Measurements from ENCODE around the gene ELMO3. TPM values are rescaled to one million over a fixed set of nuclear protein-coding genes. Genes with fewer than 3 reads are reported as not detected.

Gene ELMO3
- total and polyA plus RNA-seq, 2 of the 13 experiments (the other 11 are each of a cell fraction or from before 2014, with no cell fraction given): 2.6 to 4.0 TPM

- TF ChIP-seq GRHL1 (CRISPR knock-in tag; conservative IDR thresholded peaks at IDR 0.05) (no peak), USF2 (IDR thresholded peaks at IDR 0.05; ENCODE audit: low read depth, low read length) (no peak), USF2 (CRISPR knock-in tag; IDR thresholded peaks at IDR 0.05; ENCODE audit: borderline replicate concordance) (no peak), ZNF44 (CRISPR knock-in tag; IDR thresholded peaks at IDR 0.05) (no peak), ZNF660 (CRISPR knock-in tag; IDR thresholded peaks at IDR 0.05; ENCODE audit: borderline replicate concordance, low read depth) (no peak)
Observed at GRCh38 chr16:67228905-67229304, 30.0 kb downstream of the ELMO3 start (continued).

GRCh38 chr16:67229906-67230808, 31.2 kb downstream of the ELMO3 start:
- Histone ChIP-seq H2AFZ (ENCODE audit: low read length) (no peak overlapping the region), H4K20me1 (ENCODE audit: insufficient read depth, low read length) (no peaks in the 10 kb centered on the region; the same call in 1 of the 2 replicates), H3K4me2 (ENCODE audit: low read depth, low read length) (no peak overlapping the region), H3K9ac (ENCODE audit: insufficient read depth, low read depth, low read length) (no peak overlapping the region), H3K36me3 (replicated peaks in 1 of 2; ENCODE audit: control insufficient read depth in 1 of 2, insufficient read depth in 2 of 2, low read length in 2 of 2) (peaks cover 36 to 44% of the 10 kb centered on the region in 2 experiments), H3K27me3 (ENCODE audit: control insufficient read depth in 1 of 2, insufficient read depth in 2 of 2, low read length in 2 of 2) (peaks cover 0 to 4% of the 10 kb centered on the region in 2 experiments; a peak in 1 of 5 replicates), H3K9me3 (ENCODE audit: low read length) (no peaks in the 10 kb centered on the region), H3K27ac (ENCODE audit: extremely low read length, insufficient read depth, low read length) (no peak overlapping the region), H3K4me1 (ENCODE audit: insufficient read depth, low read length) (peaks cover 22% of the 10 kb centered on the region), H3K79me2 (ENCODE audit: insufficient read depth, low read length) (peaks cover 17% of the 10 kb centered on the region), H3K4me3 (replicated peaks in 1 of 3; ENCODE audit: insufficient read depth in 1 of 3, low read depth in 2 of 3, low read length in 3 of 3) (no peak overlapping the region)
- ChIA-PET POLR2A (interaction anchor here (4.9 kb wide), 1 partner anchor 17 kb away, joined by 24 read pairs; the partner anchor contains the start of genes FHOD1 and SLC9A5), CTCF (ENCODE audit: low intra/inter-chr PET ratio, low total read pairs) (no interaction called here)
- BruUV-seq (replicated peaks): no TSS peak
- ATAC-seq: no peak
- no peak for FAIRE-seq
- DNase-seq (ENCODE audit: low spot score): no peak
- intact Hi-C loops (cut with micrococcal nuclease; ENCODE audit: unreplicated experiment): loop anchor here (5.0 kb wide), 1 partner anchor 43 kb away; no protein-coding TSS in a partner anchor
- in situ Hi-C loops (cut with HindIII; ENCODE audit: extremely low pct_ligation_motif_present, low pct_unique_long_range_greater_than_20kb): no loop called here
- WGBS (ENCODE audit: low lambda C conversion rate): 98% methylated on average over 32 of the region's 32 CpGs
- no peak for TF ChIP-seq ZNF577 (CRISPR knock-in tag; IDR thresholded peaks at IDR 0.05; ENCODE audit: borderline replicate concordance, low read depth)
- no peak for TF ChIP-seq SSRP1 (CRISPR knock-in tag; IDR thresholded peaks at IDR 0.05)
- no peak for TF ChIP-seq ZNF839 (CRISPR knock-in tag; IDR thresholded peaks at IDR 0.05; ENCODE audit: borderline replicate concordance)
- TF ChIP-seq ZBTB38 (CRISPR knock-in tag; IDR thresholded peaks at IDR 0.05): no peak
- no peak for TF ChIP-seq HMGXB3 (CRISPR knock-in tag; IDR thresholded peaks at IDR 0.05; ENCODE audit: borderline replicate concordance)
- TF ChIP-seq ZNF768 (CRISPR knock-in tag; IDR thresholded peaks at IDR 0.05): peak; percentile 21; the same call in 1 of the 2 replicates

All from HepG2 (cell line).